ENCODE results near the gene TPD52L1.

GRCh38 chr6:125138083-125138482 lies 15.5 kb upstream of the TPD52L1 start:
- TF ChIP-seq EZH2 (IDR thresholded peaks at IDR 0.05; ENCODE audit: insufficient read depth, poor library complexity, severe bottlenecking) (no peak), EZH2phosphoT487 (IDR thresholded peaks at IDR 0.05; ENCODE audit: insufficient read depth, low read depth) (no peak)
